HG02623 (cell line): ENCODE data around the gene ZNRF4.

ENCODE experiments used
- ATAC-seq: cut with Tn5 transposase; IDR thresholded peaks from one replicate; pipeline ENCODE4 v1.9.1; 2021; ENCODE audit warnings: moderate library complexity; ENCODE audit not compliant: unreplicated experiment

Gene ZNRF4

GRCh38 chr19:5498830-5499550 lies 43.8 kb downstream of the ZNRF4 start:
- ATAC-seq = no peak

GRCh38 chr19:5501907-5502306 lies 46.7 kb downstream of the ZNRF4 start:
- ATAC-seq = no peak

- ATAC-seq = no peak
Observed at GRCh38 chr19:5503598-5503997, 48.4 kb downstream of the ZNRF4 start.

GRCh38 chr19:5504114-5504513 lies 48.9 kb downstream of the ZNRF4 start:
- ATAC-seq = no peak
